MM.1S (cell line): ENCODE results near the gene KLHL14.

Source experiments
- DNase-seq: peaks from one replicate; pipeline ENCODE4 v3.0.0-alpha.2; 2015
- H2AFZ ChIP-seq: fragments of 300-600 bp; sonication (generic); 2 replicates; pipeline ENCODE4 v1.6.0; 2016; ENCODE audit warnings: antibody characterized with exemption, low read length
- H3F3A ChIP-seq: fragments of 300-600 bp; sonication (generic); 2 replicates; pipeline ENCODE4 v1.6.1; 2016; ENCODE audit warnings: mild to moderate bottlenecking, antibody characterized with exemption, low read length, moderate library complexity, mixed read lengths; ENCODE audit not compliant: insufficient read depth
- H3K27ac ChIP-seq: fragments of 300-600 bp; sonication (generic); 2 replicates; pipeline ENCODE4 v1.5.1; 2016; ENCODE audit warnings: mild to moderate bottlenecking, low read length
- H3K27me3 ChIP-seq: fragments of 300-600 bp; sonication (generic); replicated peaks from 2 replicates; pipeline ENCODE4 v1.6.0; 2016; ENCODE audit warnings: low read length; ENCODE audit not compliant: insufficient read depth
- H3K36me3 ChIP-seq: fragments of 300-600 bp; sonication (generic); replicated peaks from 2 replicates; pipeline ENCODE4 v1.6.1; 2016; ENCODE audit warnings: mild to moderate bottlenecking, low read length, mixed read lengths; ENCODE audit not compliant: insufficient read depth
- H3K4me1 ChIP-seq: fragments of 300-600 bp; sonication (generic); 2 replicates; pipeline ENCODE4 v1.6.1; 2016; ENCODE audit warnings: low read length, mixed read lengths
- H3K4me2 ChIP-seq: fragments of 300-600 bp; sonication (generic); 2 replicates; pipeline ENCODE4 v1.6.0; 2016; ENCODE audit warnings: low read depth, low read length
- H3K4me3 ChIP-seq: fragments of 300-600 bp; sonication (generic); 2 replicates; pipeline ENCODE4 v1.5.1; 2016; ENCODE audit warnings: low read length, mixed read lengths
- H3K79me2 ChIP-seq: fragments of 300-600 bp; sonication (generic); 2 replicates; pipeline ENCODE4 v1.6.1; 2016; ENCODE audit warnings: mixed run types, low read length, mixed read lengths
- H3K9ac ChIP-seq: fragments of 300-600 bp; sonication (generic); 2 replicates; pipeline ENCODE4 v1.6.1; 2016; ENCODE audit warnings: low read length, mixed read lengths
- H3K9me2 ChIP-seq: fragments of 300-600 bp; sonication (generic); replicated peaks from 2 replicates; pipeline ENCODE4 v1.6.1; 2016; ENCODE audit warnings: mild to moderate bottlenecking, low read length, mixed read lengths; ENCODE audit not compliant: insufficient read depth
- H3K9me3 ChIP-seq: fragments of 300-600 bp; sonication (generic); replicated peaks from 2 replicates; pipeline ENCODE4 v1.6.1; 2016; ENCODE audit warnings: mild to moderate bottlenecking, low read length, mixed read lengths; ENCODE audit not compliant: insufficient read depth
- H4K20me1 ChIP-seq: fragments of 300-600 bp; sonication (generic); 2 replicates; pipeline ENCODE4 v1.6.1; 2016; ENCODE audit warnings: mild to moderate bottlenecking, low read length, moderate library complexity, mixed read lengths; ENCODE audit not compliant: insufficient read depth
- CTCF ChIP-seq: fragments of 300-600 bp; sonication (generic); IDR thresholded peaks from 2 replicates; pipeline ENCODE4 v1.5.1; 2016; ENCODE audit warnings: antibody characterized with exemption, low read length, mixed read lengths
- EZH2 ChIP-seq: fragments of 300-600 bp; sonication (generic); optimal IDR thresholded peaks from 2 replicates; pipeline ENCODE3; 2017; ENCODE audit warnings: low read depth, mild to moderate bottlenecking, antibody characterized with exemption, low read length, mixed read lengths
- EZH2phosphoT487 ChIP-seq: fragments of 300-600 bp; sonication (generic); IDR thresholded peaks from 2 replicates; pipeline ENCODE4 v1.6.1; 2018; ENCODE audit warnings: antibody characterized with exemption, low read length

The KLHL14 gene

DNA sequence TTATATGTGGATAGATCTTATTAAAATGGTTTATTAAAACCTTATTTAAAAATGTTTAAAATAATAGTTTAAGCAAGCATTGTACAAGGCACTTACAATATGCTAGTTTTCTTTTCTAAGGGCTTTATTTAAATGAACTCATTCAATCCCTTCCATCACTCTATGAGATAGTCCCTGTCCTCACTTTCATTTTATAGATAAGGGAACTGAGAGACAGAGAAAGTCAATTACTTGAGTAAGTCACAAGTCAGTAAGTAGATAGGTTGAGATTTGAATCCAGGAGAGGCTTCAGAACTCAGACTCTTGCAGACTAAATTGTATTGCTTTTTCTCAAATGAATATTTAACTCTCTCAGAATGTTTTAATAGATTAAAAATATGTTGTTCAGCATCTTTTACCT is 95.2 kb downstream of the KLHL14 start:
- no peak overlapping the region for H3K4me2 ChIP-seq
- no peak overlapping the region for H3K4me3 ChIP-seq
- H4K20me1 ChIP-seq = no peaks in the 10 kb centered on the region
- no peaks in the 10 kb centered on the region for H3K9me3 ChIP-seq
- DNase-seq = no peak
- H3K27me3 ChIP-seq = no peaks in the 10 kb centered on the region
- no peaks in the 10 kb centered on the region for H3K9me2 ChIP-seq
- no peaks in the 10 kb centered on the region for H3K36me3 ChIP-seq
- no peak overlapping the region for H2AFZ ChIP-seq
- H3F3A ChIP-seq = no peaks in the 10 kb centered on the region
- no peaks in the 10 kb centered on the region for H3K4me1 ChIP-seq
- no peak overlapping the region for H3K9ac ChIP-seq
- H3K79me2 ChIP-seq = no peaks in the 10 kb centered on the region
- TF ChIP-seq CTCF (no peak), EZH2 (no peak), EZH2phosphoT487 (no peak)
- H3K27ac ChIP-seq = no peak overlapping the region

GRCh38 chr18:32674491-32674890 is 98.3 kb downstream of the KLHL14 start:
- no peak overlapping the region for H3K4me2 ChIP-seq
- DNase-seq = no peak
- TF ChIP-seq EZH2 = no peak
- no peak overlapping the region for H3K27ac ChIP-seq
- no peak overlapping the region for H2AFZ ChIP-seq
- H3K27me3 ChIP-seq = no peaks in the 10 kb centered on the region
- H4K20me1 ChIP-seq = no peaks in the 10 kb centered on the region
- H3K9ac ChIP-seq = no peak overlapping the region
- no peaks in the 10 kb centered on the region for H3K79me2 ChIP-seq
- H3K36me3 ChIP-seq = no peaks in the 10 kb centered on the region
- no peaks in the 10 kb centered on the region for H3K9me3 ChIP-seq
- no peaks in the 10 kb centered on the region for H3K4me1 ChIP-seq
- no peaks in the 10 kb centered on the region for H3K9me2 ChIP-seq
- no peak overlapping the region for H3K4me3 ChIP-seq
- no peaks in the 10 kb centered on the region for H3F3A ChIP-seq

- no peaks in the 10 kb centered on the region for H3K9me3 ChIP-seq
- H3K27me3 ChIP-seq = no peaks in the 10 kb centered on the region
- no peaks in the 10 kb centered on the region for H4K20me1 ChIP-seq
- H3F3A ChIP-seq = no peaks in the 10 kb centered on the region
- no peak for TF ChIP-seq CTCF
- TF ChIP-seq EZH2phosphoT487 = no peak
- no peak for TF ChIP-seq EZH2
- no peak overlapping the region for H2AFZ ChIP-seq
- H3K9me2 ChIP-seq = no peaks in the 10 kb centered on the region
- H3K36me3 ChIP-seq = no peaks in the 10 kb centered on the region
- no peak overlapping the region for H3K27ac ChIP-seq
- H3K9ac ChIP-seq = no peak overlapping the region
- H3K79me2 ChIP-seq = no peaks in the 10 kb centered on the region
- no peak overlapping the region for H3K4me3 ChIP-seq
- H3K4me1 ChIP-seq = no peaks in the 10 kb centered on the region
- no peak overlapping the region for H3K4me2 ChIP-seq
- no peak for DNase-seq
Measured at GRCh38 chr18:32672398-32672797, 100.4 kb downstream of the KLHL14 start.

DNA sequence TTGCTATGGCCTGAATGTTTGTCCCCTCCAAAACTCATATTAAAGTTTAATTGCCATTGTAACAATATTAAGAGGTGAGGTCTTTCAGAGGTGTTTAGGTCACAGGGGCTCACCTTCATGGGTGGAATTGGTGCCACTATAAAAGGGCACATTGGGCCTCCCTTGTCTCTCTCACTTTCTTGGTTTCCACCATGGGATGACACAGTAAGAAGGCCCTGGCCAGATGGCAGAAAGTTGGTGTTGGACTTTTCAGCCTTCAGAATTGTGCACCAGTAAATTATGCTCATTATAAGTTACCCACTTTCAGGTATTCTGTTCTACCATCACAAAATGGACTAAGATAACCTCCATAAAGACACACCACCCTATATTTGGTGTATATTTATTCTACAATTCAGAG is 102.1 kb downstream of the KLHL14 start:
- Histone ChIP-seq H4K20me1 (no peaks in the 10 kb centered on the region), H3F3A (no peaks in the 10 kb centered on the region), H3K4me2 (no peak overlapping the region), H3K4me3 (no peak overlapping the region), H3K9me3 (no peaks in the 10 kb centered on the region), H3K27ac (no peak overlapping the region), H3K27me3 (no peaks in the 10 kb centered on the region), H3K9me2 (no peaks in the 10 kb centered on the region), H3K9ac (no peak overlapping the region), H3K4me1 (no peaks in the 10 kb centered on the region), H2AFZ (no peak overlapping the region), H3K79me2 (no peaks in the 10 kb centered on the region), H3K36me3 (no peaks in the 10 kb centered on the region)
- no peak for TF ChIP-seq EZH2
- TF ChIP-seq CTCF = no peak
- TF ChIP-seq EZH2phosphoT487 = no peak
- no peak for DNase-seq
